GM21447 (cell line): ENCODE results near the gene PARD6B.

Experiments used
- ATAC-seq: cut with Tn5 transposase; IDR thresholded peaks from one replicate; pipeline ENCODE4 v1.9.1; 2021; ENCODE audit not compliant: unreplicated experiment

Gene PARD6B

GRCh38 chr20:50723672-50724071 is 7.7 kb upstream of the PARD6B start:
- ATAC-seq: no peak

- no peak for ATAC-seq
Measured at GRCh38 chr20:50724112-50724725, 7.2 kb upstream of the PARD6B start.

GRCh38 chr20:50724851-50725723 is 6.3 kb upstream of the PARD6B start:
- no peak for ATAC-seq

GRCh38 chr20:50725724-50726005 is 5.7 kb upstream of the PARD6B start:
- no peak for ATAC-seq

GRCh38 chr20:50726955-50727791 is 4.2 kb upstream of the PARD6B start:
- ATAC-seq: no peak

- no peak for ATAC-seq
Measured at GRCh38 chr20:50727792-50728485, 3.4 kb upstream of the PARD6B start.

GRCh38 chr20:50728486-50728980 is 2.8 kb upstream of the PARD6B start:
- no peak for ATAC-seq

GRCh38 chr20:50728981-50729874 is 2.2 kb upstream of the PARD6B start:
- no peak for ATAC-seq

- no peak for ATAC-seq
Measured at GRCh38 chr20:50729901-50730764, 1.2 kb upstream of the PARD6B start.

GRCh38 chr20:50730765-50731054 is 670 bp upstream of the PARD6B start:
- ATAC-seq: no peak

- ATAC-seq: no peak
Measured at GRCh38 chr20:50731930-50732690, 730 bp downstream of the PARD6B start.

- no peak for ATAC-seq
Measured at GRCh38 chr20:50733644-50734349, 2.4 kb downstream of the PARD6B start.

- no peak for ATAC-seq
Measured at GRCh38 chr20:50734730-50735679, 3.6 kb downstream of the PARD6B start.

- no peak for ATAC-seq
Measured at GRCh38 chr20:50735813-50736212, 4.4 kb downstream of the PARD6B start.

- ATAC-seq: no peak
Measured at GRCh38 chr20:50737352-50737751, 6.0 kb downstream of the PARD6B start.

- no peak for ATAC-seq
Measured at GRCh38 chr20:50743087-50743486, 11.7 kb downstream of the PARD6B start.
